ENCODE results near the gene ABCA5.
"Not testable (repeated sequence)": the region's sequence is repeated elsewhere in the genome, so short reads cannot be mapped to it uniquely, and the experiment has no call there.

ABCA5 gene

DNA sequence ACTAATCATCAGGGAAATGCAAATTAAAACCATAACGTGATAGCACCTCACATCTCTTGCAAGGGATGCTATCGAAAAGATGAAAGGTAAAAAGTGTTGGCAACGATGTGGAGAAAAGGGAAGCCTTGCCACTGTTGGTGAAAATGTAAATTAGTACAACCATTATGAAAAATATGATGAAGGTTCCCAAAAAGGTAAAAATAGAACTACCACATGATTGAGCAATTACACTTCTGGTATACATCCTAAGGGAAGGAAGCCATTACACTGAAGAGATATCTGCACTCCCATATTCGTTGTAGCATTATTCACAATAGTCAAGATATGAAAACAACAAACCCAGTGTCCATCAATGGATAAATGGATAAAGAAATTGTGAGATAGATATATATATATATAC, 119.8 kb downstream of the ABCA5 start:
- DNase-seq, result no peak

DNA sequence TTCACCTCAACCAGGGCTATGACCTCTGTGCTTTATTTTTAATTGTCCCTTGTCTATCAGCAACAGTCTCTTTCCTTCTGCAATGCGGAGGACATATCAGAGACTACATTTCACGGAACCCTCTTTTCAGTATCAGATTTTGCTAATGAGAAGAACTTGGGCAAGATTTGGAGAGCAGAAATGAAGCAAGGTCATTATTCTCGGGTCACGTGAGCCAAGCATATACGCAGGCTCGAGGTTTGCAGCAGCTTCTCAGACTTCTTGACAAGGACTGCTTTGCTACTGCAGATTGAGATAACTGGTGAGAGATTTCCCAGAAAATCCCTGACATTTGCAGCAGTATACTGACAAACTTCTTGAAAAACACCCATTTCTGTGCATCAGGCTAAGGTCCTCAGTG, 128.7 kb downstream of the ABCA5 start:
- DNase-seq, result no peak

- not testable (repeated sequence) for DNase-seq
Measured at GRCh38 chr17:69196105-69196653, 130.8 kb downstream of the ABCA5 start.
